ENCODE results near the gene EGF.

EGF gene

GRCh38 chr4:110020139-110020538 is 107.5 kb downstream of the EGF start:
- Histone ChIP-seq H3K9me3 (ENCODE audit: control insufficient read depth, insufficient read depth, low read depth, low read length) (no peaks in the 10 kb centered on the region), H3K4me3 (ENCODE audit: low read depth, low read length) (no peak overlapping the region), H3K27ac (ENCODE audit: extremely low read depth, low read depth, low read length) (no peak overlapping the region), H3K36me3 (ENCODE audit: control insufficient read depth in 2 of 2, insufficient read depth in 1 of 2, low read length in 2 of 2) (no peaks in the 10 kb centered on the region), H3K4me1 (ENCODE audit: control insufficient read depth, insufficient read depth, low read length) (no peaks in the 10 kb centered on the region)
- CTCF ChIA-PET: interaction anchor here (0.6 to 0.7 kb wide), 2 partner anchors 14 to 16 kb away, joined by 3 to 7 read pairs; no protein-coding TSS in a partner anchor
- TF ChIP-seq ZNF707 (tag by site-specific recombination; IDR thresholded peaks at IDR 0.05) (no peak), ZSCAN23 (tag by site-specific recombination; IDR thresholded peaks at IDR 0.05) (no peak)
- TF ChIP-seq, protein P1, sequence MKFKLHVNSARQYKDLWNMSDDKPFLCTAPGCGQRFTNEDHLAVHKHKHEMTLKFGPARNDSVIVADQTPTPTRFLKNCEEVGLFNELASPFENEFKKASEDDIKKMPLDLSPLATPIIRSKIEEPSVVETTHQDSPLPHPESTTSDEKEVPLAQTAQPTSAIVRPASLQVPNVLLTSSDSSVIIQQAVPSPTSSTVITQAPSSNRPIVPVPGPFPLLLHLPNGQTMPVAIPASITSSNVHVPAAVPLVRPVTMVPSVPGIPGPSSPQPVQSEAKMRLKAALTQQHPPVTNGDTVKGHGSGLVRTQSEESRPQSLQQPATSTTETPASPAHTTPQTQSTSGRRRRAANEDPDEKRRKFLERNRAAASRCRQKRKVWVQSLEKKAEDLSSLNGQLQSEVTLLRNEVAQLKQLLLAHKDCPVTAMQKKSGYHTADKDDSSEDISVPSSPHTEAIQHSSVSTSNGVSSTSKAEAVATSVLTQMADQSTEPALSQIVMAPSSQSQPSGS (tag by site-specific recombination; IDR thresholded peaks at IDR 0.05; ENCODE audit: low read depth): no peak
- POLR2A ChIA-PET: no interaction called here

GRCh38 chr4:110020646-110021443 is 108.2 kb downstream of the EGF start:
- TF ChIP-seq ZNF777 (tag by site-specific recombination; IDR thresholded peaks at IDR 0.05; ENCODE audit: borderline replicate concordance) (no peak), ZNF26 (tag by site-specific recombination; IDR thresholded peaks at IDR 0.05) (no peak), KLF8 (tag by site-specific recombination; IDR thresholded peaks at IDR 0.05) (no peak), ZNF341 (tag by site-specific recombination; IDR thresholded peaks at IDR 0.05; ENCODE audit: low read depth) (no peak), ZNF785 (tag by site-specific recombination; IDR thresholded peaks at IDR 0.05) (no peak), ZNF747 (tag by site-specific recombination; IDR thresholded peaks at IDR 0.05) (no peak), ZNF600 (tag by site-specific recombination; IDR thresholded peaks at IDR 0.05) (no peak), ZBTB48 (tag by site-specific recombination; IDR thresholded peaks at IDR 0.05) (no peak), ZNF626 (tag by site-specific recombination; IDR thresholded peaks at IDR 0.05) (no peak), ZFP41 (tag by site-specific recombination; IDR thresholded peaks at IDR 0.05; ENCODE audit: borderline replicate concordance) (no peak), ZNF426 (tag by site-specific recombination; IDR thresholded peaks at IDR 0.05) (no peak), ZNF571 (tag by site-specific recombination; IDR thresholded peaks at IDR 0.05) (no peak), ZNF394 (tag by site-specific recombination; IDR thresholded peaks at IDR 0.05; ENCODE audit: borderline replicate concordance) (no peak), KLF16 (tag by site-specific recombination; IDR thresholded peaks at IDR 0.05) (no peak), ZNF223 (tag by site-specific recombination; IDR thresholded peaks at IDR 0.05) (no peak), ZSCAN23 (tag by site-specific recombination; IDR thresholded peaks at IDR 0.05) (no peak), ZBTB49 (tag by site-specific recombination; IDR thresholded peaks at IDR 0.05; ENCODE audit: low read depth) (no peak), MEIS1 (CRISPR knock-in tag; IDR thresholded peaks at IDR 0.05; ENCODE audit: borderline replicate concordance) (no peak), ZNF670 (tag by site-specific recombination; IDR thresholded peaks at IDR 0.05; ENCODE audit: low read depth) (no peak)
- TF ChIP-seq, protein P2, sequence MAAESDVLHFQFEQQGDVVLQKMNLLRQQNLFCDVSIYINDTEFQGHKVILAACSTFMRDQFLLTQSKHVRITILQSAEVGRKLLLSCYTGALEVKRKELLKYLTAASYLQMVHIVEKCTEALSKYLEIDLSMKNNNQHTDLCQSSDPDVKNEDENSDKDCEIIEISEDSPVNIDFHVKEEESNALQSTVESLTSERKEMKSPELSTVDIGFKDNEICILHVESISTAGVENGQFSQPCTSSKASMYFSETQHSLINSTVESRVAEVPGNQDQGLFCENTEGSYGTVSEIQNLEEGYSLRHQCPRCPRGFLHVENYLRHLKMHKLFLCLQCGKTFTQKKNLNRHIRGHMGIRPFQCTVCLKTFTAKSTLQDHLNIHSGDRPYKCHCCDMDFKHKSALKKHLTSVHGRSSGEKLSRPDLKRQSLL (tag by site-specific recombination; IDR thresholded peaks at IDR 0.05): no peak
- ChIA-PET CTCF (interaction anchor here (0.5 kb wide), 1 partner anchor 249 kb away, joined by 3 read pairs; no protein-coding TSS in a partner anchor), POLR2A (no interaction called here)
- Histone ChIP-seq H3K27ac (ENCODE audit: extremely low read depth, low read depth, low read length) (no peak overlapping the region), H3K36me3 (ENCODE audit: control insufficient read depth in 2 of 2, insufficient read depth in 1 of 2, low read length in 2 of 2) (no peaks in the 10 kb centered on the region), H3K4me1 (ENCODE audit: control insufficient read depth, insufficient read depth, low read length) (0 out of 2 replicates have a peak, but pooled peaks cover 2% of the 10 kb centered on the region), H3K9me3 (ENCODE audit: control insufficient read depth, insufficient read depth, low read depth, low read length) (no peaks in the 10 kb centered on the region), H3K4me3 (ENCODE audit: low read depth, low read length) (no peak overlapping the region)
